ENCODE measurements around the gene SRPK2.

GRCh38 chr7:105352018-105352612 is 36.6 kb downstream of the SRPK2 start:
- TF ChIP-seq EZH2 (IDR thresholded peaks at IDR 0.05; ENCODE audit: low read length, unreplicated experiment) (no peak), CTCF (conservative IDR thresholded peaks at IDR 0.05; ENCODE audit: low read depth, low read length) (no peak)

Measured in PC-3 (cell line).